Tibial nerve (tissue), 3 donors: ENCODE data around the gene PIGN.

ENCODE experiments used
- POLR2A ChIP-seq, 2 donors: fragments of 450-650 bp; IDR thresholded peaks; one replicate each; pipeline ENCODE4 v1.6.1; 2017; ENCODE audit warnings: antibody characterized with exemption in 2 of 2, mild to moderate bottlenecking in 2 of 2, moderate library complexity in 2 of 2
- TF ChIP-seq, protein P1 (sequence below), 5 experiments: fragments of 200-600 bp in 3 of 5; fragments of 450-650 bp in 2 of 5; sonication (generic) in 3 of 5; IDR thresholded peaks; one replicate each; pipeline ENCODE4 v1.5.1; 2016 to 2019; ENCODE audit warnings: antibody characterized with exemption in 5 of 5, mild to moderate bottlenecking in 3 of 5, moderate library complexity in 2 of 5

DNA sequence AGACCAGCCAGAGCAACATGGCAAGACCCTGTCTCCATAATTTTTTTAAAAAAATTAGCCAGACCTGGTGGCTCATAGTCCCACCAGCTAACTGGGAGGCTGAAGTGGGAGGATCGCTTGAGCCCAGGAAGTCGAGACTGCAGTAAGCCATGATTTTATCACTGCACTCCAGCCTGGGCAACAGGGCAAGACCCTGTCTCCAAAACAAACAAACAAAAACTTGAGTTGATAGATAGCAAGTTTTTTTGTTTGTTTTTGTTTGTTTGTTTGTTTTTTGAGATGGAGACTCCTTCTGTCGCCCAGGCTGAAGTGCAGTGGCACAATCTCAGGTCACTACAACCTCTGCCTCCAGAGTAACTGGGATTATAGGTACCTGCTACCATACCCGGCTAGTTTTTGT, 19.0 kb upstream of the PIGN start:
- TF ChIP-seq, protein P1, sequence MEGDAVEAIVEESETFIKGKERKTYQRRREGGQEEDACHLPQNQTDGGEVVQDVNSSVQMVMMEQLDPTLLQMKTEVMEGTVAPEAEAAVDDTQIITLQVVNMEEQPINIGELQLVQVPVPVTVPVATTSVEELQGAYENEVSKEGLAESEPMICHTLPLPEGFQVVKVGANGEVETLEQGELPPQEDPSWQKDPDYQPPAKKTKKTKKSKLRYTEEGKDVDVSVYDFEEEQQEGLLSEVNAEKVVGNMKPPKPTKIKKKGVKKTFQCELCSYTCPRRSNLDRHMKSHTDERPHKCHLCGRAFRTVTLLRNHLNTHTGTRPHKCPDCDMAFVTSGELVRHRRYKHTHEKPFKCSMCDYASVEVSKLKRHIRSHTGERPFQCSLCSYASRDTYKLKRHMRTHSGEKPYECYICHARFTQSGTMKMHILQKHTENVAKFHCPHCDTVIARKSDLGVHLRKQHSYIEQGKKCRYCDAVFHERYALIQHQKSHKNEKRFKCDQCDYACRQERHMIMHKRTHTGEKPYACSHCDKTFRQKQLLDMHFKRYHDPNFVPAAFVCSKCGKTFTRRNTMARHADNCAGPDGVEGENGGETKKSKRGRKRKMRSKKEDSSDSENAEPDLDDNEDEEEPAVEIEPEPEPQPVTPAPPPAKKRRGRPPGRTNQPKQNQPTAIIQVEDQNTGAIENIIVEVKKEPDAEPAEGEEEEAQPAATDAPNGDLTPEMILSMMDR (IDR thresholded peaks at IDR 0.05), result no peak
- TF ChIP-seq POLR2A (IDR thresholded peaks at IDR 0.05), result no peak
